ENCODE results near the gene C6orf118.

The C6orf118 gene

GRCh38 chr6:165298875-165299274, 10.5 kb downstream of the C6orf118 start:
- no peak for TF ChIP-seq CTCF (IDR thresholded peaks at IDR 0.05; ENCODE audit: poor library complexity, severe bottlenecking)
- DNase-seq (ENCODE audit: low spot score): no peak
- H3K36me3 ChIP-seq (ENCODE audit: low read depth): no peaks in the 10 kb centered on the region
- no peaks in the 10 kb centered on the region for H3K9me3 ChIP-seq (ENCODE audit: severe bottlenecking)
- no peak overlapping the region for H3K4me3 ChIP-seq (ENCODE audit: severe bottlenecking)
- H3K27ac ChIP-seq (ENCODE audit: poor library complexity, severe bottlenecking): no peak overlapping the region
- no peaks in the 10 kb centered on the region for H3K4me1 ChIP-seq (ENCODE audit: insufficient read depth, poor library complexity, severe bottlenecking)
- ATAC-seq (ENCODE audit: low read depth): no peak
- H3K27me3 ChIP-seq (ENCODE audit: insufficient read depth, poor library complexity, severe bottlenecking): no peaks in the 10 kb centered on the region

DNA sequence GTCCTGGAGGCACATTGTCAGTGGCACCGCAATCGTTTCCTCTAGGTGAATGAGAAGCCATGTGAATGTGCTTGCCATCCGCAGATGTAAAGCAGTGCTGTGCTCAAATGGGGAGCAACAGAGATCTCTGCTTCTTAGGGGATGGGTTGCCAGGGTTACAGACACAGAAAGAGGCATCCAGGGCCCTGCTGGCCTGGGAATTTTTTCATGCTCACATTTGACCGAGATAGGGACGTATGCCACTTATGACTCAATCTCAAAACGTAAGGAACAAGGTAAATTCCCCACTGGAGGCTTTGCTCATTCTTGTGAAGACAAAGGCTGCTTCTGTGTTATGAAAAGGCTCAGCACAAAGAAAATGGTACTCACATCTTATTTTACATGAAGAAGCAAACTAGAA, 11.0 kb downstream of the C6orf118 start:
- TF ChIP-seq CTCF (IDR thresholded peaks at IDR 0.05; ENCODE audit: poor library complexity, severe bottlenecking): no peak
- DNase-seq (ENCODE audit: low spot score) (no peak), ATAC-seq (ENCODE audit: low read depth) (no peak)
- H3K9me3 ChIP-seq (ENCODE audit: severe bottlenecking): no peaks in the 10 kb centered on the region
- no peaks in the 10 kb centered on the region for H3K4me1 ChIP-seq (ENCODE audit: insufficient read depth, poor library complexity, severe bottlenecking)
- no peak overlapping the region for H3K4me3 ChIP-seq (ENCODE audit: severe bottlenecking)
- no peak overlapping the region for H3K27ac ChIP-seq (ENCODE audit: poor library complexity, severe bottlenecking)
- H3K27me3 ChIP-seq (ENCODE audit: insufficient read depth, poor library complexity, severe bottlenecking): no peaks in the 10 kb centered on the region
- no peaks in the 10 kb centered on the region for H3K36me3 ChIP-seq (ENCODE audit: low read depth)

GRCh38 chr6:165292657-165293056, 16.7 kb downstream of the C6orf118 start:
- no peaks in the 10 kb centered on the region for H3K4me1 ChIP-seq (ENCODE audit: insufficient read depth, poor library complexity, severe bottlenecking)
- no peaks in the 10 kb centered on the region for H3K27me3 ChIP-seq (ENCODE audit: insufficient read depth, poor library complexity, severe bottlenecking)
- ATAC-seq (ENCODE audit: low read depth) (no peak), DNase-seq (ENCODE audit: low spot score) (no peak)
- TF ChIP-seq CTCF (IDR thresholded peaks at IDR 0.05; ENCODE audit: poor library complexity, severe bottlenecking): no peak
- H3K36me3 ChIP-seq (ENCODE audit: low read depth): no peaks in the 10 kb centered on the region
- no peak overlapping the region for H3K4me3 ChIP-seq (ENCODE audit: severe bottlenecking)
- H3K27ac ChIP-seq (ENCODE audit: poor library complexity, severe bottlenecking): no peak overlapping the region
- no peaks in the 10 kb centered on the region for H3K9me3 ChIP-seq (ENCODE audit: severe bottlenecking)

DNA sequence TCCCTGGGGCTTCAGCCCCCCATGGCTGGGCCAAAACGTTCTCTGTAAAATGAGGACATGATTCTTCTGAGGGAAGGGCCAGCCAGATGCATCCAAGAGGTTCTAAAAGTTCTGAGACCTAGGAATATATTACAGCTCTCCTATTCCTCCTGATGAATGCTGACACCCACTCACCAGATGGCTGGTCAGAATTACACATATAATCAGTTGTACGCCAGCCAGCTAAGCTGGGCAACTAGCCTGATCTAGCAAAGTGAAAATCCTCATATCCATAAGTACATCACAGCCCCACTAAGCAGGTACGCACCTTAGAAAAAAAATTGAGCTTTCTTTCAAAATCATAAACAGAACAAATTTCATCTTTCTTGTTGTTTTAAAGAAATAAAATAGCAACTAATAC, 34.8 kb downstream of the C6orf118 start:
- no peak for TF ChIP-seq CTCF (IDR thresholded peaks at IDR 0.05; ENCODE audit: poor library complexity, severe bottlenecking)
- H3K4me1 ChIP-seq (ENCODE audit: insufficient read depth, poor library complexity, severe bottlenecking): no peaks in the 10 kb centered on the region
- ATAC-seq (ENCODE audit: low read depth) (no peak), DNase-seq (ENCODE audit: low spot score) (no peak)
- H3K9me3 ChIP-seq (ENCODE audit: severe bottlenecking): no peaks in the 10 kb centered on the region
- no peak overlapping the region for H3K4me3 ChIP-seq (ENCODE audit: severe bottlenecking)
- no peaks in the 10 kb centered on the region for H3K36me3 ChIP-seq (ENCODE audit: low read depth)
- no peaks in the 10 kb centered on the region for H3K27me3 ChIP-seq (ENCODE audit: insufficient read depth, poor library complexity, severe bottlenecking)
- H3K27ac ChIP-seq (ENCODE audit: poor library complexity, severe bottlenecking): no peak overlapping the region

DNA sequence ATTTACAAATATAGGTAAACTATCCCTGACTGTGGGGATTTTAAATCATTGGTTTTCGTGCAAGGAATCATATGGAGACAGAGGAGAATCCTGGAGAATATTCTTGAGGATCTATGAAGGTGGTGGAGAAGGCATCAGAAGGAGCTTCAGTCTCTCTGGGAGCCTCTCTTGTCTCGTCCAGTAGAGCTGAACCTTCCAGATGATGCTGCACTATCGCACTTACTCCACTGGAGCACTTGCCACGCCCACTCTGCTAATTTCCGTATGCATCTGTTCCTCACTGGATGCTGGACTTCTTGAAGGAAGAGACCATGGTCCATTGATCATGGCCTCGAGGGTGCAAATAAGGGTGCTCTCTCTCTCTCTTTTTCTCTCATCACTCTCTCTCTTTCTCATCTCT, 36.8 kb downstream of the C6orf118 start:
- ATAC-seq (ENCODE audit: low read depth) (no peak), DNase-seq (ENCODE audit: low spot score) (no peak)
- H3K27me3 ChIP-seq (ENCODE audit: insufficient read depth, poor library complexity, severe bottlenecking): no peaks in the 10 kb centered on the region
- no peak overlapping the region for H3K27ac ChIP-seq (ENCODE audit: poor library complexity, severe bottlenecking)
- H3K4me3 ChIP-seq (ENCODE audit: severe bottlenecking): no peak overlapping the region
- TF ChIP-seq CTCF (IDR thresholded peaks at IDR 0.05; ENCODE audit: poor library complexity, severe bottlenecking): no peak
- H3K4me1 ChIP-seq (ENCODE audit: insufficient read depth, poor library complexity, severe bottlenecking): no peaks in the 10 kb centered on the region
- no peaks in the 10 kb centered on the region for H3K9me3 ChIP-seq (ENCODE audit: severe bottlenecking)
- no peaks in the 10 kb centered on the region for H3K36me3 ChIP-seq (ENCODE audit: low read depth)

Data from RWPE2 (cell line).